ENCODE data around the gene CACNA2D2. TPM values are rescaled to one million over a fixed set of nuclear protein-coding genes. Genes with fewer than 3 reads are reported as not detected.

Gene CACNA2D2
- total and polyA plus RNA-seq, 2 of the 13 experiments (the other 11 are each of a cell fraction or from before 2014, with no cell fraction given): not detected

DNA sequence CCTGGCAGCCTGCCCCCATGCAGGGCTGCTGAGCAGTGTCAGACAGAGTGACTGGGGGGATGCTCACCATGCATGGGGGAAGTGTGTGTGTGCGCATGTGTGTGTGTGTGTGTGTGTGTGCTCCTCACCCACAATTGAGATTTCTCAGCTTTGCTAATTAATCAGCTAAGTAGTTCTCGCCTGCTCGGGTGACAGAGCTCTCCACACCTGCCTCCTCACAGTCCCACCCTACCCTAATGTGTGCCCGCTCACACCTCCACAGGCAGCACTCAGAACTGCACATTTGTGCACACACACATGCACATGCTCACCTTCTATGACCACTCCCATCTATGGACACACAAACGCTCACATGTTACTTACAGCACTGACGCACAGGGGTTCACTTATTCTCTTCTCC lies 37.3 kb downstream of the CACNA2D2 start:
- DNase-seq (ENCODE audit: low spot score) (no peak), ATAC-seq (peak; percentile 71), FAIRE-seq (no peak)
- CTCF ChIA-PET (ENCODE audit: low intra/inter-chr PET ratio, low total read pairs): no interaction called here
- 0% methylated on average over 6 of the region's 6 CpGs for WGBS (ENCODE audit: low lambda C conversion rate)
- Histone ChIP-seq H3K79me2 (ENCODE audit: insufficient read depth, low read length) (no peaks in the 10 kb centered on the region), H3K27me3 (ENCODE audit: control insufficient read depth in 1 of 2, insufficient read depth in 2 of 2, low read length in 2 of 2) (peaks cover 8 to 59% of the 10 kb centered on the region in 2 experiments; a peak in 4 of 5 replicates), H3K36me3 (replicated peaks in 1 of 2; ENCODE audit: control insufficient read depth in 1 of 2, insufficient read depth in 2 of 2, low read length in 2 of 2) (no peaks in the 10 kb centered on the region), H3K27ac (ENCODE audit: extremely low read length, insufficient read depth, low read length) (no peak overlapping the region), H3K9me3 (ENCODE audit: low read length) (no peaks in the 10 kb centered on the region), H3K4me1 (ENCODE audit: insufficient read depth, low read length) (no peaks in the 10 kb centered on the region), H2AFZ (ENCODE audit: low read length) (no peak overlapping the region), H3K4me3 (replicated peaks in 1 of 3; ENCODE audit: insufficient read depth in 1 of 3, low read depth in 2 of 3, low read length in 3 of 3) (no peak overlapping the region), H3K9ac (ENCODE audit: insufficient read depth, low read depth, low read length) (no peak overlapping the region), H4K20me1 (ENCODE audit: insufficient read depth, low read length) (peaks cover 2% of the 10 kb centered on the region; the same call in 1 of the 2 replicates), H3K4me2 (ENCODE audit: low read depth, low read length) (no peak overlapping the region)
- BruUV-seq (replicated peaks): no TSS peak
- TF ChIP-seq SIX1 (CRISPR knock-in tag; IDR thresholded peaks at IDR 0.05; ENCODE audit: borderline replicate concordance) (no peak), ZNF547 (CRISPR knock-in tag; IDR thresholded peaks at IDR 0.05) (no peak)
- in situ Hi-C loops (cut with HindIII; ENCODE audit: extremely low pct_ligation_motif_present, low pct_unique_long_range_greater_than_20kb): no loop called here
- POLR2A ChIA-PET: no interaction called here
- intact Hi-C loops (cut with micrococcal nuclease; ENCODE audit: unreplicated experiment): no loop called here

DNA sequence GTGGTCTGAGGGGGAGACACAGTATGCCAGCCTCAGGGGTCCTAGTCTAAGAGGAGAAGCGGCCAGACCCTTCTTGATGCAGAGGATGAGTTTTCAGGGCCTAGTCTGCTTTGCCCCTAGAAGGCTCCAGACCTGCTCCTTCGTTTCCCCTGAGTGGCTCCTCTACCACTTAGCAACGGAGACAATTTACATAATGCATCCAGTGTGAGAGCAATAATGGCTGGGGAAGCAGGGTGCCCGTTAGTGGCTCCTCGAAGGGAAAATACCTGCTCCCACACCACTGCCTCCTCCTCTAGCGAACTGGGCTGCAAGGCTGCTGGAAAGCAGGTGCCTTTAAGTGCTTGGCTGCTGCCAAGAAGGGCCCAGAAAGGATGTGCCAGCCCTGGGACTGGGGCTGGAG lies 38.9 kb downstream of the CACNA2D2 start:
- DNase-seq (ENCODE audit: low spot score): no peak
- in situ Hi-C loops (cut with HindIII; ENCODE audit: extremely low pct_ligation_motif_present, low pct_unique_long_range_greater_than_20kb) (no loop called here), intact Hi-C loops (cut with micrococcal nuclease; ENCODE audit: unreplicated experiment) (no loop called here)
- H3K4me1 ChIP-seq (ENCODE audit: insufficient read depth, low read length): no peaks in the 10 kb centered on the region
- H4K20me1 ChIP-seq (ENCODE audit: insufficient read depth, low read length): peaks cover 2% of the 10 kb centered on the region; the same call in 1 of the 2 replicates
- H3K27ac ChIP-seq (ENCODE audit: extremely low read length, insufficient read depth, low read length): no peak overlapping the region
- no peaks in the 10 kb centered on the region for H3K36me3 ChIP-seq (replicated peaks in 1 of 2; ENCODE audit: control insufficient read depth in 1 of 2, insufficient read depth in 2 of 2, low read length in 2 of 2)
- POLR2A ChIA-PET: no interaction called here
- no peak for FAIRE-seq
- H2AFZ ChIP-seq (ENCODE audit: low read length): no peak overlapping the region
- 0% methylated on average over 3 of the region's 6 CpGs for WGBS (ENCODE audit: low lambda C conversion rate)
- no peak overlapping the region for H3K9ac ChIP-seq (ENCODE audit: insufficient read depth, low read depth, low read length)
- H3K27me3 ChIP-seq (ENCODE audit: control insufficient read depth in 1 of 2, insufficient read depth in 2 of 2, low read length in 2 of 2): peaks cover 6 to 52% of the 10 kb centered on the region in 2 experiments; a peak in 4 of 5 replicates
- TF ChIP-seq ZNF878 (CRISPR knock-in tag; IDR thresholded peaks at IDR 0.05) (no peak), ONECUT2 (CRISPR knock-in tag; IDR thresholded peaks at IDR 0.05) (no peak), KMT2B (CRISPR knock-in tag; IDR thresholded peaks at IDR 0.05) (no peak), ZNF34 (CRISPR knock-in tag; IDR thresholded peaks at IDR 0.05; ENCODE audit: borderline replicate concordance) (no peak), MEF2D (CRISPR knock-in tag; IDR thresholded peaks at IDR 0.05) (no peak), MATR3 (CRISPR knock-in tag; IDR thresholded peaks at IDR 0.05) (no peak)
- TF ChIP-seq, protein P1, sequence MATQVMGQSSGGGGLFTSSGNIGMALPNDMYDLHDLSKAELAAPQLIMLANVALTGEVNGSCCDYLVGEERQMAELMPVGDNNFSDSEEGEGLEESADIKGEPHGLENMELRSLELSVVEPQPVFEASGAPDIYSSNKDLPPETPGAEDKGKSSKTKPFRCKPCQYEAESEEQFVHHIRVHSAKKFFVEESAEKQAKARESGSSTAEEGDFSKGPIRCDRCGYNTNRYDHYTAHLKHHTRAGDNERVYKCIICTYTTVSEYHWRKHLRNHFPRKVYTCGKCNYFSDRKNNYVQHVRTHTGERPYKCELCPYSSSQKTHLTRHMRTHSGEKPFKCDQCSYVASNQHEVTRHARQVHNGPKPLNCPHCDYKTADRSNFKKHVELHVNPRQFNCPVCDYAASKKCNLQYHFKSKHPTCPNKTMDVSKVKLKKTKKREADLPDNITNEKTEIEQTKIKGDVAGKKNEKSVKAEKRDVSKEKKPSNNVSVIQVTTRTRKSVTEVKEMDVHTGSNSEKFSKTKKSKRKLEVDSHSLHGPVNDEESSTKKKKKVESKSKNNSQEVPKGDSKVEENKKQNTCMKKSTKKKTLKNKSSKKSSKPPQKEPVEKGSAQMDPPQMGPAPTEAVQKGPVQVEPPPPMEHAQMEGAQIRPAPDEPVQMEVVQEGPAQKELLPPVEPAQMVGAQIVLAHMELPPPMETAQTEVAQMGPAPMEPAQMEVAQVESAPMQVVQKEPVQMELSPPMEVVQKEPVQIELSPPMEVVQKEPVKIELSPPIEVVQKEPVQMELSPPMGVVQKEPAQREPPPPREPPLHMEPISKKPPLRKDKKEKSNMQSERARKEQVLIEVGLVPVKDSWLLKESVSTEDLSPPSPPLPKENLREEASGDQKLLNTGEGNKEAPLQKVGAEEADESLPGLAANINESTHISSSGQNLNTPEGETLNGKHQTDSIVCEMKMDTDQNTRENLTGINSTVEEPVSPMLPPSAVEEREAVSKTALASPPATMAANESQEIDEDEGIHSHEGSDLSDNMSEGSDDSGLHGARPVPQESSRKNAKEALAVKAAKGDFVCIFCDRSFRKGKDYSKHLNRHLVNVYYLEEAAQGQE (IDR thresholded peaks at IDR 0.05; ENCODE audit: borderline replicate concordance in 1 of 2, low read depth in 1 of 2, low read length in 2 of 2): no peak
- H3K4me3 ChIP-seq (replicated peaks in 1 of 3; ENCODE audit: insufficient read depth in 1 of 3, low read depth in 2 of 3, low read length in 3 of 3): no peak overlapping the region
- H3K79me2 ChIP-seq (ENCODE audit: insufficient read depth, low read length): no peaks in the 10 kb centered on the region
- CTCF ChIA-PET (ENCODE audit: low intra/inter-chr PET ratio, low total read pairs): no interaction called here
- BruUV-seq (replicated peaks): no TSS peak
- no peak overlapping the region for H3K4me2 ChIP-seq (ENCODE audit: low read depth, low read length)
- no peak for ATAC-seq
- H3K9me3 ChIP-seq (ENCODE audit: low read length): no peaks in the 10 kb centered on the region

All from HepG2 (cell line).